HG03571 (cell line): ENCODE results near the gene ARHGAP18.
"Not testable (repeated sequence)": the region's sequence is repeated elsewhere in the genome, so short reads cannot be mapped to it uniquely, and the experiment has no call there.

Experiments
- ATAC-seq: cut with Tn5 transposase; IDR thresholded peaks from one replicate; pipeline ENCODE4 v1.9.1; 2021; ENCODE audit not compliant: unreplicated experiment

Gene ARHGAP18

GRCh38 chr6:129597023-129597713, 112.8 kb downstream of the ARHGAP18 start:
- no peak for ATAC-seq

DNA sequence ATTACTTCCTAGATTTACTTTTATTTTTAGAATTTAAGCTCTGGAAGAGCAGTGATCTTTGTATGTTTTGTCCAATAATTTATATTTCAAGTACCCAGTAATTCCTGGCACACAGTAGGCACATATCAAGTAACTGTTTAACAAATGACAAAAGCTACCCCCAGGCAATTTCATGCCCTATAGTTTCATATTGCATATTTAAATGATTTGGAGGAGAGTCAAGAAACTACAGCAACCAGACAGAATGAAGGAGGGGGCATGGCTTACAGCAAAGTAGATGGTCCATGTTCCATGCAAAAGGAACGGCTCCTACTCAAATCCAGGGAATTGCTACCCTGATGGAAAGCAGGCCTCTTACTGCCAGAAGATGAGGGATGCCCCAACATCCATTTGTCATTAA, 113.5 kb downstream of the ARHGAP18 start:
- ATAC-seq = no peak

DNA sequence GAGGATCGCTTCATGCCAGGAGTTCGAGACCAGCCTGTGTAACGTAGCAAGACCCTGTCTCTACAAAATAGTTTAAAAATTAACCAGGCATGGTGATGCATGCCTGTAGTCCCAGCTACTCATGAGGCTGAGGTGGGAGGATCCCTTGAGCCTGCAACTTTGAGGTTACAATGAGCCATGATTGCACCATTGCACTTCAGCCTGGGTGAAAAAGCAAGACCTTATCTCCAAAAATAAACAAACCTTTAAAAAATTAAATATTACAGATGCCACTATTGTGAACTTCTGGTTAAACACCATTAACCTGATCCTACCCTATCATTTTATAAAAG, 116.8 kb downstream of the ARHGAP18 start:
- ATAC-seq = no peak

GRCh38 chr6:129592516-129593232, 117.3 kb downstream of the ARHGAP18 start:
- no peak for ATAC-seq

GRCh38 chr6:129590408-129591022, 119.5 kb downstream of the ARHGAP18 start:
- ATAC-seq = no peak

DNA sequence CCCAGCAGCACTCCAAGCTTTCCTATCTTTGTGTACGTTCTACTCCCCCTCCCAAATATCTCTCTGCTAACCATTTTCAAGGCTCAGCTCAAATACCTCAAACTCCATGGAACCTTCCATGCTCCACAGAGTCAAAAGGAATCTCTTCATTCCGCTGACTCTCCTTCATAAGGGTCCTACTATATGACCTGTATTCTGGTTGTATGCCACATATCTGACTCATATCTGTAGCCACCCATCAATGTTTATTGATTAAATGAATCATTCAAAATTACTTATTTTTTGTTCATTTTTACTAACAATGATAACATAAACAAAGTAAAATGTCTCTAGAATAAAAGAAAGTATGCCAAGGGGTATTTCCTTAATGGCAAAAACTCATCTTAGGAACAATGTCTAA, 123.2 kb downstream of the ARHGAP18 start:
- no peak for ATAC-seq

DNA sequence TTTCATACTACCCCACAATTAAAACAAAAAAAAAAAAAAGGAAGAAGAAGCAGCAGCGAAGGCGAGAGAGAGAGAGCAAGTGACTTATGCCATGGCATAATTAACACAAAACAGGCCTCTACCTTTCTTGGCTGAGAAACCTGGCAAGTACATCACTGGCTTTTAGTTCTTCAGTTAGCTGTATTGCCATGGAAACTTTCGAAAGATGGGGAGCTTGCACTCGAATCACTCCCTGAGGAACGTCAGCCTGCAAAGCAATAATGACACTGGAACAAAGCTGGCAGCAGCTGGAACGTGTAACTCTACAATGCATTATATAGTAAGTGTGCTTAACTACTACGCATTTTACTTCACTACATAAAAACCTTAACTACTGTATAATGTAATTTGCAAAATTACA, 126.1 kb downstream of the ARHGAP18 start:
- ATAC-seq = no peak

- ATAC-seq = no peak
Measured at GRCh38 chr6:129578315-129578714, 131.7 kb downstream of the ARHGAP18 start.

GRCh38 chr6:129577691-129578090, 132.3 kb downstream of the ARHGAP18 start:
- no peak for ATAC-seq

DNA sequence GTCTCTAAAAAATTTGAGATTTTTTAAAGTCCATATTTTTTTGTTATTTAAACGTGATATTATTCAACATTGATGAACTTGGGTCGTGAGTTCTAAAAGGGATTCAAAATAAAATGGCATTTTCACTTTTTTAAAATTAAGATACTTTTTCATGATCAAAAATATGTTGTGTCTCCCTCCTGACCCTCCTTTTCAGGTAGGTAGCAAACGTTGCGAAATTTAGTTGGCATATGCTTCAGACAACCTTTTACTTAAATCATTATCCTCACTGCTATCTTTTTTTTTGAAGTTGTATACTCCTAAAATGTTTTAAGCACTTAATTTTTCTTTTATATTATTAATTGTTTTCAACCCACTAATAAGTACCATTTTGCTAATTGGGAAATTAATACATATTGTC, 133.5 kb downstream of the ARHGAP18 start:
- ATAC-seq = no peak

GRCh38 chr6:129575378-129576118, 134.4 kb downstream of the ARHGAP18 start:
- ATAC-seq = no peak

DNA sequence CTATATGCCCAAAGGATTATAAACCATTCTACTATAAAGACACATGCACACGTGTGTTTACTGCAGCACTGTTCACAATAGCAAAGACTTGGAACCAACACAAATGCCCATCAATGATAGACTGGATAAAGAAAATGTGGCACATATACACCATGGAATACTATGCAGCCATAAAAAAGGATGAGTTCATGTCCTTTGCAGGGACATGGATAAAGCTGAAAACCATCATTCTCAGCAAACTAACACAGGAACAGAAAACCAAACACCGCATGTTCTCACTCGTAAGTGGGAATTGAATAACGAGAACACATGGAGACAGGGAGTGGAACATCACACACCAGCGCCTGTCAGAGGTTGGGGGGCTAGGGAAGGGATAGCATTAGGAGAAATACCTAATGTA, 135.4 kb downstream of the ARHGAP18 start:
- ATAC-seq = not testable (repeated sequence)

GRCh38 chr6:129570929-129571328, 139.0 kb downstream of the ARHGAP18 start:
- not testable (repeated sequence) for ATAC-seq

DNA sequence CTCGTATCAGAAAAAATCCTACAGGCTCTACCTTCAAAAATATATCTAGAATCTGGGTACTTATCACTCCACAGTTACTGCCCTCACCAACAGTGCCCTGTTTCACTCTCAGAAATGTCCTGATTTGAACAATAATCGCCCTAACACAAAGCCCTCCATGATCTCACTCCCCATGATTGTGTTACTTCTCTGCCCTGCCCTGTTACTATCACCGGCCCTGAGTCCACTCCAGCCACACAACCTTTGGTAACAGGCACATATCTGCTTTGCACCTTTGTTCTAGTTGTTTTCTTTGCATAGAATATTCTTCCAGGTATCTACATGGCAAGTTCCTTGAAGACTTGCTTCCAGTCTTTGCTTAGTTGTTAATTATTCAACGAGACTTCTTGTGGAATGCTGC, 142.0 kb downstream of the ARHGAP18 start:
- ATAC-seq = no peak

GRCh38 chr6:129567374-129567773, 142.6 kb downstream of the ARHGAP18 start:
- ATAC-seq = no peak

- ATAC-seq = no peak
Measured at GRCh38 chr6:129565811-129566210, 144.2 kb downstream of the ARHGAP18 start.

DNA sequence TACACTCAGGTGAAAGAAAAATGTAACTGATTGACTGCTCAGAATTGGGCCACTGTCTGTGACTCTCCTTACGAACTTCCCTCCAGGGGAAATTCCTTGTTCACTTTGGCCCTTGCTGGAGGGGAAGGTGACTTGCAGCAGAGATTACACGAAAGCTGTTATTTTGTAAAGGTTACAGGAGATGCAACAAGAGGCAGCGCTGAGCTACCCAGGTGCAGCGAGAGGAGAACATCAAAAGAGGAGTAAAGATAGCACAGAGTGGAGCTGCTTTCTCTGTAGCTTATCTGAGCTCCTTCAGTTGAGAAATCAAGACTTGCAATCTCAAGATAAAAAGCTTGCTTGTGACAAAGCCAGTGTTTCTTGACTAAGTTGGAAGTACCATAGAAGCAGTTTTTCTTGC, 144.6 kb downstream of the ARHGAP18 start:
- no peak for ATAC-seq

DNA sequence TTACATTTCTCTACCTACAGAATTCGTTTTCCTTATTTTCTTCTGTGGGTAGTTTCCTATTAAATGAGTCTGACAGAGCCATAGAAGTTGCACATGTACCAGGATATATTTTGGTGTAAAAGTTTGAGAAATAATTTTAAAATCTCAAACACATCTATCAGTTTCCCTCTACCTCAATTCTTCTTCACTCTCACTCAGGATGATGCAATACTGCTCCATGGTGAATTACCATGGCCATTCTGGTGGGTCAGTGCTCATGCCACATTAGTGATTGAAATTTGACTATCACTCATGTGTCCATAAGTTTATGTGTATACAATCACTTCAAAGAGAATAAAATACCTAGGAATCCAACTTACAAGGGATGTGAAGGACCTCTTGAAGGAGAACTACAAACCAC, 151.7 kb downstream of the ARHGAP18 start:
- ATAC-seq = no peak

GRCh38 chr6:129555206-129555832, 154.7 kb downstream of the ARHGAP18 start:
- no peak for ATAC-seq

DNA sequence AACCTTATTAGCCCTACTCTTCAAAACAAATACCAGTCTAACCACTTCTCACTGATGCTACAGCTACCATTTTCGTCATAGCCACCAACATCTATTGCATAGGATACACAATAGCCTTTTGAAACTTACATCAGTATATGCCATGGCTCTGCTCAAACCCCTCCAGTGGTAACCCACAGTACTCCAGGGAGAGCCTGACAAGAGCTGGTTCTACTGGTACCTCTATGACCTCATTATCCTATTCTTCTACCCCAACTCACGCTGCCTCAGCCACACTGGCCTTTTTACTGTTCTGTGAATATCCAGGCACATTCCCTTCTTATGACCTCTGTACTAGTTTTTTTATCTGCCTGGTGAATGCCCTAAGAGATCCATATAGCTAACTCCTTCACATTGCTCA, 157.6 kb downstream of the ARHGAP18 start:
- ATAC-seq = no peak

DNA sequence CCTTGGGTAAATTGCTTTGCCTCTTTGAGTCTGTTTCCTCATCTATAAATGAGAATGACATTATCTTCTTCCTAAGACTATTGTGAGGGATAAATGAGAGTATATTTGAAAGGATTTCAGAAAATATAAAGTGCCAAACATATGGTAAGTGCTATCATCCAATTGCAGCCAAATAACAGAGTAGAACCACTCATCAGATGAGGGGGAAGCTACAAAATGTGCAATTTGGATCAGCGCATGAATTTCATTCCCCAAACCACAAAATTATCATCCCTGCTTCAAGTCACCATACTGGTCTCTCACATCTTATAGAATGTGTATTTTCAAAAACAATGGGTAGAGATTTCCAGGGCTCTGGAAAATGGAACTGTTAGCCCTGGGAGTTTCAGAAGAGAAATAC, 158.5 kb downstream of the ARHGAP18 start:
- no peak for ATAC-seq
